Measurements from ENCODE around the gene STXBP2. TPM values are rescaled to one million over a fixed set of nuclear protein-coding genes. Genes with fewer than 3 reads are reported as not detected.

Gene STXBP2
- total RNA-seq, 4 donors from 2014 or later: 29.7 to 46.1 (median 37.7) TPM

GRCh38 chr19:7690779-7691258 is 53.9 kb downstream of the STXBP2 start:
- no peak for TF ChIP-seq CTCF (IDR thresholded peaks at IDR 0.05)
- ATAC-seq (ENCODE audit: low FRiP score): no peak
- DNase-seq (ENCODE audit: low spot score): no peak

- DNase-seq (ENCODE audit: low spot score) (no peak), ATAC-seq (ENCODE audit: low FRiP score) (no peak)
- no peak for TF ChIP-seq CTCF (IDR thresholded peaks at IDR 0.05)
Observed at GRCh38 chr19:7691497-7691896, 54.6 kb downstream of the STXBP2 start.

GRCh38 chr19:7692417-7693088 is 55.6 kb downstream of the STXBP2 start:
- TF ChIP-seq CTCF (IDR thresholded peaks at IDR 0.05): no peak
- no peak for ATAC-seq (ENCODE audit: low FRiP score)
- DNase-seq (ENCODE audit: low spot score): no peak

- DNase-seq (ENCODE audit: low spot score): no peak
- TF ChIP-seq CTCF (IDR thresholded peaks at IDR 0.05): no peak
- no peak for ATAC-seq (ENCODE audit: low FRiP score)
Observed at GRCh38 chr19:7694499-7694898, 57.6 kb downstream of the STXBP2 start.

Small RNA genes within 50 kb of the gene (small RNA-seq; reads per million reads assigned to genes)
- gene MIR6792: not detected

Other genes with a start within 250 kb of the STXBP2 start
- 1 to 10 TPM; 4.4 to 9.9 (median 4.7) TPM for gene PEX11G, start 148.1 kb upstream of the STXBP2 start, total RNA-seq
- gene ZNF358, start 121.0 kb upstream of the STXBP2 start, total RNA-seq: 10 to 100 TPM; 31.9 to 49.8 (median 36.6) TPM
- gene MCOLN1, start 114.5 kb upstream of the STXBP2 start, total RNA-seq: 10 to 100 TPM; 24.5 to 41.1 (median 31.9) TPM
- gene PNPLA6, start 101.4 kb upstream of the STXBP2 start, total RNA-seq: 10 to 100 TPM; 50.3 to 92.4 (median 64.6) TPM
- 1 to 10 TPM in 1 of 4 donors, under 1 TPM in 2, not detected in 1; 0.36 to 1.0 (median 0.69) TPM for gene CAMSAP3, start 41.2 kb upstream of the STXBP2 start, total RNA-seq
- 10 to 100 TPM; 22.5 to 37.0 (median 27.8) TPM for gene XAB2, start 7.6 kb upstream of the STXBP2 start, total RNA-seq
- gene PET100, start 7.3 kb upstream of the STXBP2 start, total RNA-seq: 10 to 100 TPM; 11.2 to 22.8 (median 17.0) TPM
- gene PCP2, start 3.4 kb upstream of the STXBP2 start, total RNA-seq: not detected
- gene RETN, start 31.9 kb downstream of the STXBP2 start, total RNA-seq: 1 to 10 TPM in 1 of 4 donors, not detected in 3; 1.6 TPM
- gene MCEMP1, start 40.0 kb downstream of the STXBP2 start, total RNA-seq: 1 to 10 TPM; 2.2 to 6.5 (median 3.4) TPM
- gene TRAPPC5, start 43.7 kb downstream of the STXBP2 start, total RNA-seq: 10 to 100 TPM; 54.1 to 83.6 (median 76.7) TPM
- 1 to 10 TPM in 2 of 4 donors, under 1 TPM in 2; 0.65 to 1.8 (median 1.0) TPM for gene FCER2, start 65.0 kb downstream of the STXBP2 start, total RNA-seq
- gene CLEC4G, start 95.0 kb downstream of the STXBP2 start, total RNA-seq: 1 to 10 TPM; 2.3 to 9.3 (median 6.0) TPM
- gene CD209, start 110.4 kb downstream of the STXBP2 start, total RNA-seq: 10 to 100 TPM; 12.7 to 21.8 (median 17.2) TPM
- under 1 TPM in 2 of 4 donors, not detected in 2; 0.56 to 0.93 TPM for gene CLEC4M, start 126.1 kb downstream of the STXBP2 start, total RNA-seq
- 10 to 100 TPM in 1 of 4 donors, 1 to 10 TPM in 3; 6.9 to 10.8 (median 7.9) TPM for gene EVI5L, start 193.1 kb downstream of the STXBP2 start, total RNA-seq
- not detected for gene PRR36, start 237.3 kb downstream of the STXBP2 start, total RNA-seq

Data from omental fat pad (tissue), 4 donors.